DOHH2 (cell line): ENCODE results near the gene ZNF451.

Experiments
- H3F3A ChIP-seq: fragments of 200-600 bp; sonication (generic), shearing (Covaris generic); 2 replicates; pipeline ENCODE4 v1.6.0; 2016; ENCODE audit warnings: antibody characterized with exemption, mild to moderate bottlenecking; ENCODE audit not compliant: control insufficient read depth, insufficient read depth
- H3K27ac ChIP-seq: fragments of 200-600 bp; sonication (generic); 2 replicates; pipeline ENCODE4 v1.5.1; 2014; ENCODE audit warnings: low read depth, mild to moderate bottlenecking, low read length, moderate library complexity
- H3K27me3 ChIP-seq: fragments of 200-600 bp; sonication (generic); 2 replicates; pipeline ENCODE4 v1.6.1; 2014; ENCODE audit warnings: mild to moderate bottlenecking, low read length, mixed read lengths; ENCODE audit not compliant: control insufficient read depth
- H3K36me3 ChIP-seq: fragments of 200-600 bp; sonication (generic); 2 replicates; pipeline ENCODE4 v1.6.1; 2014; ENCODE audit warnings: mild to moderate bottlenecking, low read length, moderate library complexity, mixed read lengths; ENCODE audit not compliant: control insufficient read depth
- H3K4me1 ChIP-seq: fragments of 200-600 bp; sonication (generic); 2 replicates; pipeline ENCODE4 v1.6.1; 2014; ENCODE audit warnings: mild to moderate bottlenecking, low read length, mixed read lengths; ENCODE audit not compliant: control insufficient read depth
- H3K4me2 ChIP-seq: fragments of 200-600 bp; sonication (generic); 2 replicates; pipeline ENCODE4 v1.6.0; 2014; ENCODE audit warnings: mild to moderate bottlenecking, low read length, moderate library complexity
- H3K4me3 ChIP-seq: fragments of 200-600 bp; sonication (generic); 2 replicates; pipeline ENCODE4 v1.5.1; 2014; ENCODE audit warnings: mild to moderate bottlenecking, low read length, mixed read lengths
- H3K79me2 ChIP-seq: fragments of 200-600 bp; sonication (generic); 2 replicates; pipeline ENCODE4 v1.6.1; 2014; ENCODE audit warnings: mild to moderate bottlenecking, low read length, mixed read lengths; ENCODE audit not compliant: control insufficient read depth
- H3K9me2 ChIP-seq: fragments of 200-600 bp; sonication (generic); replicated peaks from 2 replicates; pipeline ENCODE4 v1.6.1; 2014; ENCODE audit warnings: mild to moderate bottlenecking, low read length, mixed read lengths; ENCODE audit not compliant: control insufficient read depth
- H3K9me3 ChIP-seq: fragments of 200-600 bp; sonication (generic); 2 replicates; pipeline ENCODE4 v1.6.1; 2014; ENCODE audit warnings: antibody characterized with exemption, low read length, mixed read lengths; ENCODE audit not compliant: control insufficient read depth, insufficient read depth
- H4K20me1 ChIP-seq: fragments of 200-600 bp; sonication (generic); 2 replicates; pipeline ENCODE4 v1.6.0; 2014; ENCODE audit warnings: low read depth, mild to moderate bottlenecking, antibody characterized with exemption, low read length, moderate library complexity; ENCODE audit not compliant: control insufficient read depth, insufficient read depth
- EZH2phosphoT487 ChIP-seq: fragments of 200-600 bp; sonication (generic); IDR thresholded peaks from 2 replicates; pipeline ENCODE4 v1.6.1; 2017; ENCODE audit warnings: borderline replicate concordance, mild to moderate bottlenecking, antibody characterized with exemption, low read length, moderate library complexity, mixed read lengths
- TF ChIP-seq, protein P1 (sequence below): fragments of 200-600 bp; sonication (generic); IDR thresholded peaks from one replicate; pipeline ENCODE4 v1.5.1; 2014; ENCODE audit warnings: antibody characterized with exemption, mild to moderate bottlenecking, low read depth, low read length; ENCODE audit not compliant: poor library complexity, severe bottlenecking

Gene ZNF451

DNA sequence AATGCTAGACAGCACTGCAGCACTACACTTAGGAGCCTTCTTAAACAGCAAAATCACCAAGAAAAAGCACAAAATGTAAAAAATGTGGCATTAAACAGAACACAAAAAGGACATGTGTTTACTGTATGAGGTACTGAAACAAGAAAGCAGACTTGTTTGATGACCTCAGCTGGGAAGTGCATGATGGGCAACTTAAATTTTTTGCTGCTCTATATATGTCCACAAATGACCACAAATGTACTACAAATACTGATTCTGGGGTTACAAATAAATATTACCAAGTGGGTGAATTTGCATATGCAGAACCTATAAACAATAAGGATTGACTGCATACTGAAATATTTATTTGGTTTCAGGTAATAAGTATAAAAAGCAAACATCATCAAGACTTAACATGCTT, 119.0 kb downstream of the ZNF451 start:
- Histone ChIP-seq H3K9me2 (no peaks in the 10 kb centered on the region), H3K36me3 (0 out of 2 replicates have a peak, but pooled peaks cover 3% of the 10 kb centered on the region), H3K9me3 (no peaks in the 10 kb centered on the region), H3K4me1 (peaks cover 4% of the 10 kb centered on the region; the same call in 1 of the 2 replicates), H4K20me1 (no peaks in the 10 kb centered on the region), H3K27ac (no peak overlapping the region), H3K27me3 (no peaks in the 10 kb centered on the region), H3F3A (no peaks in the 10 kb centered on the region), H3K4me2 (no peak overlapping the region), H3K4me3 (no peak overlapping the region), H3K79me2 (peaks cover 7% of the 10 kb centered on the region)
- no peak for TF ChIP-seq EZH2phosphoT487
- TF ChIP-seq, protein P1, sequence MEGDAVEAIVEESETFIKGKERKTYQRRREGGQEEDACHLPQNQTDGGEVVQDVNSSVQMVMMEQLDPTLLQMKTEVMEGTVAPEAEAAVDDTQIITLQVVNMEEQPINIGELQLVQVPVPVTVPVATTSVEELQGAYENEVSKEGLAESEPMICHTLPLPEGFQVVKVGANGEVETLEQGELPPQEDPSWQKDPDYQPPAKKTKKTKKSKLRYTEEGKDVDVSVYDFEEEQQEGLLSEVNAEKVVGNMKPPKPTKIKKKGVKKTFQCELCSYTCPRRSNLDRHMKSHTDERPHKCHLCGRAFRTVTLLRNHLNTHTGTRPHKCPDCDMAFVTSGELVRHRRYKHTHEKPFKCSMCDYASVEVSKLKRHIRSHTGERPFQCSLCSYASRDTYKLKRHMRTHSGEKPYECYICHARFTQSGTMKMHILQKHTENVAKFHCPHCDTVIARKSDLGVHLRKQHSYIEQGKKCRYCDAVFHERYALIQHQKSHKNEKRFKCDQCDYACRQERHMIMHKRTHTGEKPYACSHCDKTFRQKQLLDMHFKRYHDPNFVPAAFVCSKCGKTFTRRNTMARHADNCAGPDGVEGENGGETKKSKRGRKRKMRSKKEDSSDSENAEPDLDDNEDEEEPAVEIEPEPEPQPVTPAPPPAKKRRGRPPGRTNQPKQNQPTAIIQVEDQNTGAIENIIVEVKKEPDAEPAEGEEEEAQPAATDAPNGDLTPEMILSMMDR: no peak

DNA sequence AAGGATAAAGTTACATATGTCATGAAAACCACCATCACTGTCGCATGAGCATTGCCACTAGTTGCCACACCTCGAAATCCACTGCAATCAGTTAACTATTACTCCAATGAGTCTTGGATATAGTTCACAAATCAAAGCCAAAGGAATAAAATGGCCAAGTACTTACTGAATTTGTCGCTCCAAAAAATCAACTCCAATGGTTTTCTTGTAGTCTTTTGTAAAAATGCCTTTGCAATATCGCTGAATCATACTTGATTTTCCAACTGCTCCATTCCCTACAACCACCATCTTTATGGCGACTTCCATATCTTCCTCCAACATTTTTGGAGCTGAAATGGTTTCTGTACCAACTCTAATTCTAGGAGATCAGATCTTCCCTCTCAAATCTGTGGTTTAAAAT, 120.1 kb downstream of the ZNF451 start:
- peaks cover 4% of the 10 kb centered on the region; the same call in 1 of the 2 replicates for H3K4me1 ChIP-seq
- H3K79me2 ChIP-seq: peaks cover 15% of the 10 kb centered on the region
- no peaks in the 10 kb centered on the region for H3F3A ChIP-seq
- H3K27me3 ChIP-seq: no peaks in the 10 kb centered on the region
- H3K36me3 ChIP-seq: 0 out of 2 replicates have a peak, but pooled peaks cover 3% of the 10 kb centered on the region
- no peaks in the 10 kb centered on the region for H3K9me2 ChIP-seq
- no peak overlapping the region for H3K27ac ChIP-seq
- H3K4me2 ChIP-seq: no peak overlapping the region
- H3K4me3 ChIP-seq: no peak overlapping the region
- TF ChIP-seq, protein P1: no peak
- TF ChIP-seq EZH2phosphoT487: no peak
- H4K20me1 ChIP-seq: no peaks in the 10 kb centered on the region
- no peaks in the 10 kb centered on the region for H3K9me3 ChIP-seq

DNA sequence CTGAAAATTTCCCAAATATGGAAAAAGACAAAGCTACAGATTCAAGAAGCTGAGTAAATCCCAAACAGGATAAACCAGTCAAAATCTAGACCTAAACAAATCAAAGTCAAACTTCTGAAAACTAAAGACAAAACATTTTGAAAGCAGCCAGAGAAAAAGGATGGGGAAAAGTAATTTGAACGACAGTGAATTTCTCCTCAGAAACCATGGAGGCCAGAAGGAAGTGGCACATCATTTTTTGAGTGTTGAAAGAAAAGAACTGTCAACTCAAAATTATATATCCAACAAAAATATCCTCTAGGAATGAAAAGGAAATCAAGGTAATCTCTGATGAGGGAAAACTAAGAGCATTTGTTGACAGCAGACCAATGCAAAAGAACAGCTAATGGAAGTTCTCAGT, 125.3 kb downstream of the ZNF451 start:
- no peaks in the 10 kb centered on the region for H3K9me3 ChIP-seq
- H4K20me1 ChIP-seq: 0 out of 2 replicates have a peak, but pooled peaks cover 6% of the 10 kb centered on the region
- no peaks in the 10 kb centered on the region for H3K36me3 ChIP-seq
- H3K4me1 ChIP-seq: peaks cover 9% of the 10 kb centered on the region
- TF ChIP-seq EZH2phosphoT487: no peak
- TF ChIP-seq, protein P1: no peak
- H3K4me2 ChIP-seq: no peak overlapping the region
- H3K9me2 ChIP-seq: no peaks in the 10 kb centered on the region
- H3K27ac ChIP-seq: no peak overlapping the region
- no peaks in the 10 kb centered on the region for H3K27me3 ChIP-seq
- H3K79me2 ChIP-seq: peaks cover 64% of the 10 kb centered on the region
- no peak overlapping the region for H3K4me3 ChIP-seq
- H3F3A ChIP-seq: no peaks in the 10 kb centered on the region
